CD4-positive, alpha-beta T cell (primary cell): ENCODE data around the gene CADM2. TPM values are rescaled to one million over a fixed set of nuclear protein-coding genes. Genes with fewer than 3 reads are reported as not detected.

Experiments
- ATAC-seq: fragments of 200-7000 bp; cut with Tn5 transposase; one replicate; pipeline ENCODE4 v1.10.0; 2022; ENCODE audit warnings: mild to moderate bottlenecking; ENCODE audit not compliant: poor library complexity
- CTCF ChIA-PET: fragments of 350-600 bp; sonication (Branson Sonifier 250); formaldehyde crosslinking; loops from one replicate; lab custom pipeline; 2021; ENCODE audit warnings: antibody characterized with exemption, inconsistent platforms; lab: Charles Lee
- POLR2A ChIA-PET: fragments of 350-600 bp; sonication (Branson Sonifier 250); formaldehyde crosslinking; loops from one replicate; lab custom pipeline; 2021; ENCODE audit warnings: antibody characterized with exemption, inconsistent platforms; lab: Charles Lee
- DNase-seq, 14 experiments: peaks; one replicate each; pipeline ENCODE4 v3.0.0-alpha.2; 2013 to 2020; ENCODE audit warnings: mixed read lengths in 2 of 14
- H3K27ac ChIP-seq, 2 donors: one replicate each; pipeline versions ENCODE4 v1.5.1 to v1.7.0; 2013; ENCODE audit warnings: low read length in 2 of 2, low read depth in 1 of 2, mild to moderate bottlenecking in 1 of 2
- H3K27me3 ChIP-seq, 2 experiments: 1 replicate in 1 of 2; 2 replicates in 1 of 2; pipeline versions ENCODE4 v1.6.1 to v1.7.0; 2013; ENCODE audit warnings: low read length in 2 of 2, control low read depth in 1 of 2, mild to moderate bottlenecking in 1 of 2, moderate library complexity in 1 of 2; ENCODE audit not compliant: insufficient read depth in 2 of 2, control insufficient read depth in 1 of 2
- H3K36me3 ChIP-seq: one replicate; pipeline ENCODE4 v1.6.1; 2013; ENCODE audit warnings: low read length, control low read depth; ENCODE audit not compliant: insufficient read depth
- H3K4me1 ChIP-seq: one replicate; pipeline ENCODE4 v1.6.1; 2013; ENCODE audit warnings: low read length, control low read depth; ENCODE audit not compliant: insufficient read depth
- H3K4me3 ChIP-seq: one replicate; pipeline ENCODE4 v1.5.1; 2013; ENCODE audit warnings: mild to moderate bottlenecking, low read length, moderate library complexity
- H3K9me3 ChIP-seq, 2 experiments: 1 replicate in 1 of 2; 2 replicates in 1 of 2; pipeline versions ENCODE4 v1.6.1 to v1.7.0; 2013; ENCODE audit warnings: low read length in 2 of 2, mild to moderate bottlenecking in 2 of 2, control low read depth in 1 of 2, moderate library complexity in 1 of 2; ENCODE audit not compliant: control insufficient read depth in 1 of 2, insufficient read depth in 1 of 2
- H3K27ac Mint-ChIP-seq: one replicate; pipeline ENCODE4 v1.8.0; 2020; ENCODE audit warnings: mixed read lengths
- H3K27me3 Mint-ChIP-seq: one replicate; pipeline ENCODE4 v1.8.0; 2021; ENCODE audit warnings: mixed read lengths
- H3K36me3 Mint-ChIP-seq: one replicate; pipeline ENCODE4 v1.8.0; 2021; ENCODE audit warnings: low read depth, mixed read lengths
- H3K4me1 Mint-ChIP-seq: one replicate; pipeline ENCODE4 v1.8.0; 2021; ENCODE audit warnings: low read depth, mixed read lengths
- H3K4me3 Mint-ChIP-seq: one replicate; pipeline ENCODE4 v1.8.0; 2020; ENCODE audit warnings: mild to moderate bottlenecking, mixed read lengths
- H3K9me3 Mint-ChIP-seq: one replicate; pipeline ENCODE4 v1.8.0; 2020; ENCODE audit warnings: mixed read lengths
- intact Hi-C, 2 experiments: fragments of 100-400 bp; cut with DNase I in 1 of 2; cut with micrococcal nuclease in 1 of 2; formaldehyde crosslinking; loops; one replicate each; pipeline versions ENCODE4 v1.15.1 to v1.9.0; 2023 to 2025; cut with DNase I, micrococcal nuclease
- total RNA-seq, 174 experiments: library from RNA in 2 of 174; stranded (reverse) in 2 of 174; gene quantifications; one replicate each; pipeline ENCODE4 v1.2.3 and lab custom pipeline; 2021 to 2026
- TF ChIP-seq, protein P1 (sequence below): fragments of 200-600 bp; IDR thresholded peaks from one replicate; pipeline ENCODE4 v1.8.0; 2022; ENCODE audit warnings: antibody characterized with exemption, mild to moderate bottlenecking

The CADM2 gene
- total RNA-seq, 2 experiments from 2014 or later, result 0.03 to 0.11 TPM

DNA sequence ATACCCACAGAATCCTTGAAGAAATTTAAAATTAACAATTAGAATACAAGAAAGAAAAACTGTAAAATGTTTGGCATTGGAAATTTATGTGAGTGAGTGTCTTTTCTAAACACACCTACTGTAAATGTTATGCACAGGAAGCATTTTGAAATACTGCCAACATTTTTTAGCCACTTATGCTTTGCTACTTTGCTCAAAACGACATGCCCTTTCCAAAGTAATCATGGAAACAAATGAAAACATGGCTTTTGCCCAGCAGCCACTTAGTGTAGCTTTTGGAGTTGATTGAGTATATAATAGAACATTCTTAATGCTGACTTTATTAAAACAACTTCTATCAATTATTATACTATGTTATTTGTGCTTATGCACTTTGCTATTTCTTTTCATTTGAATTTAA, 823.0 kb downstream of the CADM2 start:
- H3K9me3 Mint-ChIP-seq, result peaks cover 7% of the 10 kb centered on the region
- H3K9me3 ChIP-seq, result peaks cover 0 to 5% of the 10 kb centered on the region in 2 experiments
- POLR2A ChIA-PET, result no interaction called here
- H3K27me3 ChIP-seq, result no peaks in the 10 kb centered on the region
- no peak overlapping the region for H3K27ac Mint-ChIP-seq
- no peaks in the 10 kb centered on the region for H3K27me3 Mint-ChIP-seq
- intact Hi-C loops, result no loop called here
- CTCF ChIA-PET, result no interaction called here
- no peaks in the 10 kb centered on the region for H3K36me3 ChIP-seq
- no peak overlapping the region for H3K4me3 Mint-ChIP-seq
- ATAC-seq (no peak), DNase-seq (no peak)
- no peaks in the 10 kb centered on the region for H3K4me1 ChIP-seq
- H3K4me3 ChIP-seq, result no peak overlapping the region
- no peaks in the 10 kb centered on the region for H3K4me1 Mint-ChIP-seq
- TF ChIP-seq, protein P1, sequence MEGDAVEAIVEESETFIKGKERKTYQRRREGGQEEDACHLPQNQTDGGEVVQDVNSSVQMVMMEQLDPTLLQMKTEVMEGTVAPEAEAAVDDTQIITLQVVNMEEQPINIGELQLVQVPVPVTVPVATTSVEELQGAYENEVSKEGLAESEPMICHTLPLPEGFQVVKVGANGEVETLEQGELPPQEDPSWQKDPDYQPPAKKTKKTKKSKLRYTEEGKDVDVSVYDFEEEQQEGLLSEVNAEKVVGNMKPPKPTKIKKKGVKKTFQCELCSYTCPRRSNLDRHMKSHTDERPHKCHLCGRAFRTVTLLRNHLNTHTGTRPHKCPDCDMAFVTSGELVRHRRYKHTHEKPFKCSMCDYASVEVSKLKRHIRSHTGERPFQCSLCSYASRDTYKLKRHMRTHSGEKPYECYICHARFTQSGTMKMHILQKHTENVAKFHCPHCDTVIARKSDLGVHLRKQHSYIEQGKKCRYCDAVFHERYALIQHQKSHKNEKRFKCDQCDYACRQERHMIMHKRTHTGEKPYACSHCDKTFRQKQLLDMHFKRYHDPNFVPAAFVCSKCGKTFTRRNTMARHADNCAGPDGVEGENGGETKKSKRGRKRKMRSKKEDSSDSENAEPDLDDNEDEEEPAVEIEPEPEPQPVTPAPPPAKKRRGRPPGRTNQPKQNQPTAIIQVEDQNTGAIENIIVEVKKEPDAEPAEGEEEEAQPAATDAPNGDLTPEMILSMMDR, result no peak
- H3K36me3 Mint-ChIP-seq, result no peaks in the 10 kb centered on the region
- H3K27ac ChIP-seq, result no peak overlapping the region

DNA sequence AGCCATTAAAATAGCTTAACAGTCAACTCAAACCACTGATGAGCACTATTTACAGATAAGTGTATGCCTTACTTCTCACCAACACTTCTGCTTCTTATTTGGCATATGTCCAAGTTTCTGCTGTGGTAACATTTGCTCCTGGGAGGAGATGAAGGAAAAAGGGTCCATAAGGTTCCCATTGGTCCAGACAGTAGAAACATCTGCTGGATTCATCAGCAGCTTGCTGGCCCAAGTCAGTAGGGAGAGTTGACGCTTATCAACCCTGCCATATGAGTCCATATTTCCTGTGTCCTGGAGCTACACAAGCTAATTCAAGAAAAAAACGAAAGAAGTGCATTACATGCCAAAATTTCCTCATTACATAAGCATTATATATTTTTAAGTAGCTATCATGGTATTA, 824.5 kb downstream of the CADM2 start:
- intact Hi-C loops, result no loop called here
- Mint-ChIP-seq H3K27ac (no peak overlapping the region), H3K4me3 (no peak overlapping the region), H3K9me3 (peaks cover 7% of the 10 kb centered on the region), H3K4me1 (no peaks in the 10 kb centered on the region), H3K36me3 (no peaks in the 10 kb centered on the region), H3K27me3 (no peaks in the 10 kb centered on the region)
- Histone ChIP-seq H3K27ac (no peak overlapping the region), H3K9me3 (peaks cover 0 to 5% of the 10 kb centered on the region in 2 experiments), H3K36me3 (no peaks in the 10 kb centered on the region), H3K4me3 (no peak overlapping the region), H3K4me1 (no peaks in the 10 kb centered on the region), H3K27me3 (no peaks in the 10 kb centered on the region)
- ChIA-PET POLR2A (interaction anchor here (0.6 kb wide), 1 partner anchor 52 kb away, joined by 3 read pairs; no protein-coding TSS in a partner anchor), CTCF (no interaction called here)
- TF ChIP-seq, protein P1, result no peak
- ATAC-seq (no peak), DNase-seq (no peak)

DNA sequence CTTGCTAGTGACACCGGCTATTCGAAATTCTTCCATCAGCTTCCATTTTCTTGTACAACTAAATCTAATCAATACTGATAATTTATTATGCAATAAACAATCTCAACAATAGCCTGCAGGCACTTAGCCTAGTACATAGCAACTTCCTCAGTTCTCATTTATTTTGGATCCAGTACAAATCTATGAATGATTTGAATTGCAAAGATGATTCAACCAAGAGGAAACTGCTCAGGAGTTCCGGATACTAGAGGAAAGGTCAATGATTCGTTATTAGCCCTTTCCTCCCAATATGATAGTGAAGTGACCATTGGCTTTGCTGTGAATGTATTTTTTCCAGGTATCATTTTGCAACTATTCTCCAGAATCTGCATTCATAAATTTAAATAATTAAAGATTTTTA, 827.0 kb downstream of the CADM2 start:
- CTCF ChIA-PET, result no interaction called here
- H3K36me3 ChIP-seq, result no peaks in the 10 kb centered on the region
- H3K4me1 ChIP-seq, result no peaks in the 10 kb centered on the region
- peaks cover 0 to 6% of the 10 kb centered on the region in 2 experiments for H3K9me3 ChIP-seq
- TF ChIP-seq, protein P1, result no peak
- no peak overlapping the region for H3K4me3 ChIP-seq
- no peak overlapping the region for H3K27ac ChIP-seq
- DNase-seq (no peak), ATAC-seq (no peak)
- H3K4me1 Mint-ChIP-seq, result no peaks in the 10 kb centered on the region
- no peaks in the 10 kb centered on the region for H3K36me3 Mint-ChIP-seq
- H3K9me3 Mint-ChIP-seq, result peaks cover 3% of the 10 kb centered on the region
- POLR2A ChIA-PET, result no interaction called here
- H3K27ac Mint-ChIP-seq, result no peak overlapping the region
- H3K27me3 ChIP-seq, result no peaks in the 10 kb centered on the region
- intact Hi-C loops, result no loop called here
- no peak overlapping the region for H3K4me3 Mint-ChIP-seq
- no peaks in the 10 kb centered on the region for H3K27me3 Mint-ChIP-seq
